Fibroblast of lung (primary cell): ENCODE results near the gene MMAA. TPM values are rescaled to one million over a fixed set of nuclear protein-coding genes. Genes with fewer than 3 reads are reported as not detected.
A peak's percentile ranks its signal among the peaks of the same experiment; 100 is the strongest.
"Not testable (repeated sequence)": the region's sequence is repeated elsewhere in the genome, so short reads cannot be mapped to it uniquely, and the experiment has no call there.

Source experiments
- DNase-seq, 2 donors: peaks; one replicate each; pipeline versions ENCODE4 v3.0.0 to v3.0.0-alpha.2; 2010; ENCODE audit warnings: low read depth in 2 of 2
- H2AFZ ChIP-seq: 2 replicates; pipeline ENCODE4 v1.5.1; 2012; ENCODE audit warnings: low read length, control low read depth, inconsistent platforms
- H3K27ac ChIP-seq: 2 replicates; pipeline ENCODE4 v1.5.1; 2011; ENCODE audit warnings: low read length, control low read depth; ENCODE audit not compliant: insufficient read depth
- H3K27me3 ChIP-seq: 2 replicates; pipeline ENCODE4 v1.5.1; 2011; ENCODE audit warnings: mild to moderate bottlenecking, low read length; ENCODE audit not compliant: control insufficient read depth, insufficient read depth
- H3K36me3 ChIP-seq: 2 replicates; pipeline ENCODE4 v1.5.1; 2011; ENCODE audit warnings: low read length; ENCODE audit not compliant: control insufficient read depth, insufficient read depth
- H3K4me1 ChIP-seq: 2 replicates; pipeline ENCODE4 v1.5.1; 2011; ENCODE audit warnings: low read length; ENCODE audit not compliant: control insufficient read depth, insufficient read depth; ENCODE audit errors: extremely low read depth
- H3K4me2 ChIP-seq: 2 replicates; pipeline ENCODE4 v1.5.1; 2011; ENCODE audit warnings: low read length, control low read depth; ENCODE audit not compliant: insufficient read depth; ENCODE audit errors: extremely low read depth
- H3K4me3 ChIP-seq, 4 experiments: fragments of 200-600 bp in 1 of 4; sonication (generic) in 1 of 4; replicated peaks in 1 of 4; 2 replicates each; pipeline ENCODE4 v1.5.1; 2011 to 2016; ENCODE audit warnings: low read length in 4 of 4, low read depth in 3 of 4, mild to moderate bottlenecking in 3 of 4, control low read depth in 2 of 4, inconsistent platforms in 1 of 4, mixed read lengths in 1 of 4; ENCODE audit not compliant: insufficient read depth in 1 of 4; ENCODE audit errors: control extremely low read depth in 1 of 4
- H3K79me2 ChIP-seq: 2 replicates; pipeline ENCODE4 v1.5.1; 2012; ENCODE audit warnings: mild to moderate bottlenecking, low read length, inconsistent platforms; ENCODE audit not compliant: control insufficient read depth, insufficient read depth
- H3K9ac ChIP-seq: 2 replicates; pipeline ENCODE4 v1.5.1; 2011; ENCODE audit warnings: mild to moderate bottlenecking, low read length, control low read depth; ENCODE audit not compliant: insufficient read depth
- H3K9me3 ChIP-seq: 2 replicates; pipeline ENCODE4 v1.5.1; 2012; ENCODE audit warnings: low read depth, low read length; ENCODE audit not compliant: control insufficient read depth, insufficient read depth
- H4K20me1 ChIP-seq: 2 replicates; pipeline ENCODE4 v1.5.1; 2011; ENCODE audit warnings: low read length; ENCODE audit not compliant: control insufficient read depth, insufficient read depth; ENCODE audit errors: extremely low read depth
- CTCF ChIP-seq, 2 donors: IDR thresholded peaks in 1 of 2; conservative IDR thresholded peaks in 1 of 2; 1 replicate in 1 of 2; 2 replicates in 1 of 2; pipeline ENCODE4 v1.5.1; 2011 to 2012; ENCODE audit warnings: low read length in 2 of 2, control low read depth in 1 of 2, inconsistent platforms in 1 of 2, low read depth in 1 of 2, mild to moderate bottlenecking in 1 of 2
- EZH2 ChIP-seq: IDR thresholded peaks from 2 replicates; pipeline ENCODE4 v1.5.1; 2012; ENCODE audit warnings: low read length, control low read depth, mild to moderate bottlenecking; ENCODE audit errors: missing control alignments
- polyA plus RNA-seq, 2 donors: library from polyadenylated mRNA; depleted of rRNA in 1 of 2; stranded (reverse) in 1 of 2; unstranded in 1 of 2; fragments of >200 nt; gene quantifications; 2 replicates each; pipeline ENCODE4 v1.2.1, GENCODE V29; 2011 to 2012; ENCODE audit warnings: missing spikeins in 1 of 2
- total RNA-seq: library from RNA; depleted of rRNA; stranded (reverse); fragments of >200 nt; gene quantifications from 2 replicates; pipeline ENCODE4 v1.2.1, GENCODE V29; 2014

MMAA gene
- total and polyA plus RNA-seq, 2 donors (not counting 1 experiment from before 2014, with no cell fraction given) = 2.8 to 5.4 TPM

- Histone ChIP-seq H3K36me3 (no peaks in the 10 kb centered on the region), H3K9ac (no peak overlapping the region), H3K27ac (no peak overlapping the region), H3K4me3 (no peak overlapping the region), H4K20me1 (no peaks in the 10 kb centered on the region), H3K79me2 (no peaks in the 10 kb centered on the region), H3K27me3 (peaks cover 6% of the 10 kb centered on the region), H2AFZ (no peak overlapping the region), H3K4me1 (no peaks in the 10 kb centered on the region), H3K9me3 (no peaks in the 10 kb centered on the region), H3K4me2 (no peak overlapping the region)
- DNase-seq = peak in 1 of 2 donors; percentile 3
- TF ChIP-seq CTCF (conservative IDR thresholded peaks at IDR 0.05 in 1 of 2, IDR thresholded peaks at IDR 0.05 in 1 of 2; ENCODE audit: low read depth in 1 of 2, low read length in 2 of 2) (no peak), EZH2 (no peak)
Measured at GRCh38 chr4:145583191-145584055, 35.8 kb upstream of the MMAA start.

GRCh38 chr4:145587088-145587754 lies 32.0 kb upstream of the MMAA start:
- Histone ChIP-seq H4K20me1 (no peaks in the 10 kb centered on the region), H3K4me3 (no peak overlapping the region), H3K36me3 (no peaks in the 10 kb centered on the region), H3K27me3 (peaks cover 7% of the 10 kb centered on the region), H3K79me2 (no peaks in the 10 kb centered on the region), H2AFZ (no peak overlapping the region), H3K9me3 (no peaks in the 10 kb centered on the region), H3K27ac (no peak overlapping the region), H3K4me2 (no peak overlapping the region), H3K9ac (no peak overlapping the region), H3K4me1 (no peaks in the 10 kb centered on the region)
- no peak for DNase-seq
- TF ChIP-seq EZH2 (no peak), CTCF (conservative IDR thresholded peaks at IDR 0.05 in 1 of 2, IDR thresholded peaks at IDR 0.05 in 1 of 2; ENCODE audit: low read depth in 1 of 2, low read length in 2 of 2) (no peak)

GRCh38 chr4:145589381-145589780 lies 29.8 kb upstream of the MMAA start:
- not testable (repeated sequence) for H2AFZ ChIP-seq, H3K4me3 ChIP-seq, H3K9me3 ChIP-seq, H3K27ac ChIP-seq, H3K79me2 ChIP-seq, H3K27me3 ChIP-seq, H3K4me2 ChIP-seq, DNase-seq, H4K20me1 ChIP-seq, H3K36me3 ChIP-seq, H3K4me1 ChIP-seq, H3K9ac ChIP-seq
